Vagina (tissue), 2 donors: ENCODE measurements around the gene PCDHGB4. TPM values are rescaled to one million over a fixed set of nuclear protein-coding genes. Genes with fewer than 3 reads are reported as not detected.
A peak's percentile ranks its signal among the peaks of the same experiment; 100 is the strongest.

Experiments used
- DNase-seq, 2 donors: peaks; one replicate each; pipeline ENCODE4 v3.0.0-alpha.2; 2017; ENCODE audit errors: extremely low spot score in 2 of 2
- H3K27ac ChIP-seq: fragments of 200-600 bp; sonication (generic); one replicate; pipeline ENCODE4 v1.5.1; 2019
- H3K27me3 ChIP-seq: fragments of 200-600 bp; sonication (generic); one replicate; pipeline ENCODE4 v1.5.1; 2019
- H3K36me3 ChIP-seq, 2 donors: fragments of 200-600 bp; sonication (generic); one replicate each; pipeline ENCODE4 v1.5.1; 2017 to 2019
- H3K4me1 ChIP-seq: fragments of 200-600 bp; sonication (generic); one replicate; pipeline ENCODE4 v1.5.1; 2019
- H3K4me3 ChIP-seq, 2 donors: fragments of 200-600 bp; sonication (generic); 1 replicate in 1 of 2; 2 replicates in 1 of 2; pipeline ENCODE4 v1.5.1; 2016 to 2019
- H3K9me3 ChIP-seq: fragments of 200-600 bp; sonication (generic); one replicate; pipeline ENCODE4 v1.5.1; 2019
- POLR2A ChIP-seq, 2 donors: fragments of 450-650 bp; IDR thresholded peaks; one replicate each; pipeline ENCODE4 v1.6.1; 2017; ENCODE audit warnings: antibody characterized with exemption in 2 of 2, mild to moderate bottlenecking in 2 of 2, moderate library complexity in 2 of 2
- POLR2AphosphoS5 ChIP-seq, 2 donors: sonication (generic); formaldehyde crosslinking; IDR thresholded peaks; one replicate each; pipeline ENCODE4 v1.9.0; 2017; ENCODE audit warnings: antibody characterized with exemption in 2 of 2, mild to moderate bottlenecking in 2 of 2, low read depth in 1 of 2; ENCODE audit not compliant: insufficient read depth in 1 of 2
- intact Hi-C: fragments of 100-400 bp; cut with DNase I; formaldehyde crosslinking; loops from one replicate; pipeline ENCODE4 v1.15.1; 2023
- total RNA-seq: library from RNA; depleted of rRNA; stranded (reverse); fragments of >200 nt; gene quantifications from one replicate; pipeline ENCODE4 v1.2.3, GENCODE V29; 2016
- TF ChIP-seq, protein P1 (sequence below), 3 experiments: fragments of 450-650 bp in 2 of 3; fragments of 200-600 bp in 1 of 3; sonication (generic) in 1 of 3; IDR thresholded peaks; one replicate each; pipeline ENCODE4 v1.5.1; 2017 to 2019; ENCODE audit warnings: antibody characterized with exemption in 3 of 3, mild to moderate bottlenecking in 2 of 3, moderate library complexity in 2 of 3

PCDHGB4 gene
- total RNA-seq, 1 donor from 2014 or later = 10.3 TPM

DNA sequence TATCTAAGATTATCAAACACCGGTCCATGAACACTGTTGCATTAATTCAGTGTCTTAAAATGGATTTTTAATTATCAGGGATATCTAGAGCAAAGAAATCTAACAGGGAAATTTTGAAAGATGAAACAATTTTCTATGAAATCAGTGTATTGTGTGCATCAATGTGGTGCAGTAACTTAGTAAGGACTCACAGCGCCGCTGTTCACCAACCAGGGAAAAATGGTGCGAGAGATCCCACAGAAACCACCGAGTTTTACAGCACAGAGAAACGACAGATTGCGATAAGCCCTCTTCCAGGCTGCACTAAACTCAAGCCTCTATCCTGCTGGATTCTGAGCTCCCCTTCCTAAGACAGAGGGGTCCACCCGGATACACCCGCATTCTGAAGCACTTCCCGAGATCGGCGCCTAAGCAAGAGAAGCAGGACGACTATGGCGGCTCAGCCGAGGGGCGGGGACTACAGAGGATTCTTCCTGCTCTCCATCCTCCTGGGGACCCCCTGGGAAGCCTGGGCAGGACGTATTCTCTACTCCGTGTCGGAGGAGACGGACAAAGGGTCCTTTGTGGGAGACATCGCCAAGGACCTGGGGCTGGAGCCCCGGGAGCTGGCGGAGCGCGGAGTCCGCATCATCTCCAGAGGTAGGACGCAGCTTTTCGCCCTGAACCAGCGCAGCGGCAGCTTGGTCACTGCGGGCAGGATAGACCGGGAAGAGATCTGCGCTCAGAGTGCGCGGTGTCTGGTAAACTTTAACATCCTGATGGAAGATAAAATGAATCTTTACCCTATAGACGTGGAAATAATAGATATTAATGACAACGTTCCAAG is 4.8 kb upstream of the PCDHGB4 start, which contains the start of gene PCDHGA7:
PCDHGA7 (plus strand) TSS at position 274 of the 826 bp plus-strand sequence; CDS start at position 432, 158 bp downstream.
- H3K27ac ChIP-seq = no peak within 1 kb of the TSS
- peaks cover 64% of the 10 kb centered on the region for H3K9me3 ChIP-seq
- H3K27me3 ChIP-seq = no peaks in the 10 kb centered on the region
- TF ChIP-seq POLR2A (IDR thresholded peaks at IDR 0.05) = no peak
- peaks cover 0 to 6% of the 10 kb centered on the region in 2 donors for H3K36me3 ChIP-seq
- H3K4me3 ChIP-seq = peak within 1 kb of the TSS in 1 of 2 donors; percentile 19
- intact Hi-C loops = no loop called here
- no peak for DNase-seq
- no peaks in the 10 kb centered on the region for H3K4me1 ChIP-seq

GRCh38 chr5:141383345-141383744 is 4.2 kb upstream of the PCDHGB4 start:
- peaks cover 0 to 6% of the 10 kb centered on the region in 2 donors for H3K36me3 ChIP-seq
- no peak for DNase-seq
- no peaks in the 10 kb centered on the region for H3K27me3 ChIP-seq
- intact Hi-C loops = no loop called here
- H3K4me3 ChIP-seq = no peak overlapping the region
- no peak overlapping the region for H3K27ac ChIP-seq
- TF ChIP-seq POLR2A (IDR thresholded peaks at IDR 0.05) (no peak), POLR2AphosphoS5 (IDR thresholded peaks at IDR 0.05; ENCODE audit: insufficient read depth in 1 of 2, low read depth in 1 of 2) (no peak)
- TF ChIP-seq, protein P1, sequence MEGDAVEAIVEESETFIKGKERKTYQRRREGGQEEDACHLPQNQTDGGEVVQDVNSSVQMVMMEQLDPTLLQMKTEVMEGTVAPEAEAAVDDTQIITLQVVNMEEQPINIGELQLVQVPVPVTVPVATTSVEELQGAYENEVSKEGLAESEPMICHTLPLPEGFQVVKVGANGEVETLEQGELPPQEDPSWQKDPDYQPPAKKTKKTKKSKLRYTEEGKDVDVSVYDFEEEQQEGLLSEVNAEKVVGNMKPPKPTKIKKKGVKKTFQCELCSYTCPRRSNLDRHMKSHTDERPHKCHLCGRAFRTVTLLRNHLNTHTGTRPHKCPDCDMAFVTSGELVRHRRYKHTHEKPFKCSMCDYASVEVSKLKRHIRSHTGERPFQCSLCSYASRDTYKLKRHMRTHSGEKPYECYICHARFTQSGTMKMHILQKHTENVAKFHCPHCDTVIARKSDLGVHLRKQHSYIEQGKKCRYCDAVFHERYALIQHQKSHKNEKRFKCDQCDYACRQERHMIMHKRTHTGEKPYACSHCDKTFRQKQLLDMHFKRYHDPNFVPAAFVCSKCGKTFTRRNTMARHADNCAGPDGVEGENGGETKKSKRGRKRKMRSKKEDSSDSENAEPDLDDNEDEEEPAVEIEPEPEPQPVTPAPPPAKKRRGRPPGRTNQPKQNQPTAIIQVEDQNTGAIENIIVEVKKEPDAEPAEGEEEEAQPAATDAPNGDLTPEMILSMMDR (IDR thresholded peaks at IDR 0.05) = no peak
- peaks cover 60% of the 10 kb centered on the region for H3K9me3 ChIP-seq
- no peaks in the 10 kb centered on the region for H3K4me1 ChIP-seq

GRCh38 chr5:141384471-141385267 is 2.8 kb upstream of the PCDHGB4 start:
- H3K27ac ChIP-seq = no peak overlapping the region
- H3K36me3 ChIP-seq = peaks cover 0 to 6% of the 10 kb centered on the region in 2 donors
- no peak for DNase-seq
- intact Hi-C loops = no loop called here
- peaks cover 61% of the 10 kb centered on the region for H3K9me3 ChIP-seq
- H3K4me3 ChIP-seq = peak overlapping the region in 1 of 2 donors; percentile 10
- TF ChIP-seq POLR2A (IDR thresholded peaks at IDR 0.05) (no peak), POLR2AphosphoS5 (IDR thresholded peaks at IDR 0.05; ENCODE audit: insufficient read depth in 1 of 2, low read depth in 1 of 2) (no peak)
- TF ChIP-seq, protein P1 (IDR thresholded peaks at IDR 0.05) = no peak
- no peaks in the 10 kb centered on the region for H3K4me1 ChIP-seq
- H3K27me3 ChIP-seq = no peaks in the 10 kb centered on the region

DNA sequence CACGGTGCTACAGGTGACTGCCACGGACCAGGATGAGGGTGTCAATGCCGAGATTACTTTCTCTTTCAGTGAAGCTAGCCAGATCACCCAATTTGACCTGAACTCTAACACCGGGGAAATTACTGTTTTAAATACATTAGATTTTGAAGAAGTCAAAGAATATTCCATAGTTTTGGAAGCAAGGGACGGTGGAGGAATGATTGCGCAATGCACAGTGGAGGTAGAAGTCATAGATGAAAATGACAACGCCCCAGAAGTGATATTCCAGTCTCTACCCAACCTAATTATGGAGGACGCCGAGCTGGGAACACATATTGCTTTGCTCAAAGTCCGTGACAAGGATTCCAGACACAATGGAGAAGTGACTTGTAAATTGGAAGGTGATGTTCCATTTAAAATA is 1.2 kb downstream of the PCDHGB4 start:
- DNase-seq = no peak
- intact Hi-C loops = no loop called here
- H3K9me3 ChIP-seq = peaks cover 69% of the 10 kb centered on the region
- H3K4me3 ChIP-seq = no peak overlapping the region
- H3K27me3 ChIP-seq = no peaks in the 10 kb centered on the region
- TF ChIP-seq, protein P1 (IDR thresholded peaks at IDR 0.05) = no peak
- TF ChIP-seq POLR2A (IDR thresholded peaks at IDR 0.05) = no peak
- no peak for TF ChIP-seq POLR2AphosphoS5 (IDR thresholded peaks at IDR 0.05; ENCODE audit: insufficient read depth in 1 of 2, low read depth in 1 of 2)
- H3K4me1 ChIP-seq = no peaks in the 10 kb centered on the region
- peaks cover 0 to 9% of the 10 kb centered on the region in 2 donors for H3K36me3 ChIP-seq
- H3K27ac ChIP-seq = no peak overlapping the region

DNA sequence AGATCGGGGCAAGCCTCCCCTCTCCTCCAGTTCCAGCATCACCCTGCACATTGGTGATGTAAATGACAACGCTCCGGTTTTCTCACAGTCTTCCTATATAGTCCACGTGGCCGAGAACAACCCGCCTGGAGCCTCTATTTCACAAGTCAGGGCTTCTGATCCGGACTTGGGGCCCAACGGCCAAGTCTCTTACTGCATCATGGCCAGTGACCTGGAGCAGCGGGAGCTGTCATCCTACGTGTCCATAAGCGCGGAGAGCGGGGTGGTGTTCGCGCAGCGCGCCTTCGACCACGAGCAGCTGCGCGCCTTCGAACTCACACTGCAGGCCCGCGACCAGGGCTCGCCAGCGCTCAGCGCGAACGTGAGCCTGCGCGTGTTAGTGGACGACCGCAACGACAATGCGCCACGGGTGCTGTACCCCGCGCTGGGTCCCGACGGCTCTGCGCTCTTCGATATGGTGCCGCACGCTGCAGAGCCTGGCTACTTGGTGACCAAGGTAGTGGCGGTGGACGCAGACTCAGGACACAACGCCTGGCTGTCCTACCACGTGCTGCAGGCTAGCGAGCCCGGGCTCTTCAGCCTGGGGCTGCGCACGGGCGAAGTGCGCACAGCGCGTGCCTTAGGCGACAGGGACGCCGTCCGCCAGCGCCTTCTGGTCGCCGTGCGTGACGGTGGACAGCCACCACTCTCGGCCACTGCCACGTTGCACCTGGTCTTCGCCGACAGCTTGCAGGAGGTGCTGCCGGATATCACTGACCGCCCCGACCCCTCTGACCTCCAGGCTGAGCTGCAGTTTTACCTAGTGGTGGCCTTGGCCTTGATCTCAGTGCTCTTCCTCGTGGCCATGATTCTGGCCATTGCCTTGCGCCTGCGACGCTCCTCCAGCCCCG is 1.9 kb downstream of the PCDHGB4 start:
- Histone ChIP-seq H3K9me3 (peaks cover 71% of the 10 kb centered on the region), H3K27me3 (no peaks in the 10 kb centered on the region), H3K36me3 (peaks cover 0 to 9% of the 10 kb centered on the region in 2 donors), H3K4me1 (no peaks in the 10 kb centered on the region), H3K27ac (no peak overlapping the region), H3K4me3 (no peak overlapping the region)
- TF ChIP-seq, protein P1 (IDR thresholded peaks at IDR 0.05) = no peak
- no peak for TF ChIP-seq POLR2A (IDR thresholded peaks at IDR 0.05)
- no peak for TF ChIP-seq POLR2AphosphoS5 (IDR thresholded peaks at IDR 0.05; ENCODE audit: insufficient read depth in 1 of 2, low read depth in 1 of 2)
- intact Hi-C loops = no loop called here
- DNase-seq = no peak
